SW480 (cell line): ENCODE results near the gene ARHGAP15.

Experiments
- DNase-seq: peaks from one replicate; pipeline ENCODE4 v3.0.0-alpha.2; 2016; ENCODE audit warnings: low spot score

Gene ARHGAP15

GRCh38 chr2:143401861-143402260 is 272.6 kb downstream of the ARHGAP15 start:
- DNase-seq = no peak

GRCh38 chr2:143402451-143402850 is 273.2 kb downstream of the ARHGAP15 start:
- no peak for DNase-seq

GRCh38 chr2:143410082-143410897 is 281.1 kb downstream of the ARHGAP15 start:
- no peak for DNase-seq

GRCh38 chr2:143415571-143415970 is 286.4 kb downstream of the ARHGAP15 start:
- DNase-seq = no peak

GRCh38 chr2:143417428-143417827 is 288.2 kb downstream of the ARHGAP15 start:
- no peak for DNase-seq

- no peak for DNase-seq
These were observed 291.1 kb downstream of the ARHGAP15 start for GRCh38 chr2:143420313-143420712.

- DNase-seq = no peak
These were observed 293.5 kb downstream of the ARHGAP15 start for GRCh38 chr2:143422681-143423080.

GRCh38 chr2:143425896-143426295 is 296.7 kb downstream of the ARHGAP15 start:
- DNase-seq = no peak

GRCh38 chr2:143426296-143426695 is 297.1 kb downstream of the ARHGAP15 start:
- DNase-seq = no peak

- DNase-seq = no peak
These were observed 299.5 kb downstream of the ARHGAP15 start for GRCh38 chr2:143428700-143429099.

- no peak for DNase-seq
These were observed 300.9 kb downstream of the ARHGAP15 start for GRCh38 chr2:143429932-143430679.

GRCh38 chr2:143431316-143431715 is 302.1 kb downstream of the ARHGAP15 start:
- DNase-seq = no peak

GRCh38 chr2:143433251-143433650 is 304.0 kb downstream of the ARHGAP15 start:
- DNase-seq = no peak

- no peak for DNase-seq
These were observed 304.6 kb downstream of the ARHGAP15 start for GRCh38 chr2:143433840-143434239.

GRCh38 chr2:143434445-143434844 is 305.2 kb downstream of the ARHGAP15 start:
- DNase-seq = no peak

GRCh38 chr2:143435131-143435530 is 305.9 kb downstream of the ARHGAP15 start:
- no peak for DNase-seq

GRCh38 chr2:143436951-143437350 is 307.7 kb downstream of the ARHGAP15 start:
- no peak for DNase-seq

GRCh38 chr2:143440411-143441012 is 311.3 kb downstream of the ARHGAP15 start:
- no peak for DNase-seq

GRCh38 chr2:143442193-143442592 is 313.0 kb downstream of the ARHGAP15 start:
- no peak for DNase-seq

- DNase-seq = no peak
These were observed 322.5 kb downstream of the ARHGAP15 start for GRCh38 chr2:143451642-143452281.

GRCh38 chr2:143452817-143453451 is 323.7 kb downstream of the ARHGAP15 start:
- DNase-seq = no peak

- no peak for DNase-seq
These were observed 324.8 kb downstream of the ARHGAP15 start for GRCh38 chr2:143453981-143454511.
